ENCODE data around the gene RBM24. TPM values are rescaled to one million over a fixed set of nuclear protein-coding genes. Genes with fewer than 3 reads are reported as not detected.

Gene RBM24
- 9.0 and 32.4 TPM in 2 replicates for total RNA-seq

DNA sequence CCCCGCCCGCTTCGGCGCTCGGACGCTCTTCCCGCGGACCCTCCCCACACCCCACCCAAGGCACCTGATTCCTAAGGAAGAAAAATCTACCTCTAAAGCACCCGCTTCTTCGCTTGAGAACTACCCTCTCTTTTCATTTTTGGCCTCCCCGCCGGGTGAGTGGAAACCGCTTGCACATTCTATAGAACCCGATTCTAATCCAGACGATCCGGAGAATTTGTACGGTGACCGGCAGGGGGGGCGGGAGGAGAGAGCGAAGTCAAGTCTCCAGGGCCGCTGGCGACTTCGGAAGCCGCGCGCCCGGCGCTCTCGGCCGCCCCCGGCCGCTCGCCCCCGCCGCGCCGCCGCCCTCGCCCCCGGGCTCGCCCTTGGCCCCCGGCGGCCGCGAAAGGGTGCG is at the start of gene RBM24:
RBM24 (plus strand) TSS at position 262 of the 397 bp plus-strand sequence. CDS start 221 bp downstream, outside the sequence.
- DNase-seq (ENCODE audit: low read depth) = peak; percentile 73
- TF ChIP-seq, protein P1, sequence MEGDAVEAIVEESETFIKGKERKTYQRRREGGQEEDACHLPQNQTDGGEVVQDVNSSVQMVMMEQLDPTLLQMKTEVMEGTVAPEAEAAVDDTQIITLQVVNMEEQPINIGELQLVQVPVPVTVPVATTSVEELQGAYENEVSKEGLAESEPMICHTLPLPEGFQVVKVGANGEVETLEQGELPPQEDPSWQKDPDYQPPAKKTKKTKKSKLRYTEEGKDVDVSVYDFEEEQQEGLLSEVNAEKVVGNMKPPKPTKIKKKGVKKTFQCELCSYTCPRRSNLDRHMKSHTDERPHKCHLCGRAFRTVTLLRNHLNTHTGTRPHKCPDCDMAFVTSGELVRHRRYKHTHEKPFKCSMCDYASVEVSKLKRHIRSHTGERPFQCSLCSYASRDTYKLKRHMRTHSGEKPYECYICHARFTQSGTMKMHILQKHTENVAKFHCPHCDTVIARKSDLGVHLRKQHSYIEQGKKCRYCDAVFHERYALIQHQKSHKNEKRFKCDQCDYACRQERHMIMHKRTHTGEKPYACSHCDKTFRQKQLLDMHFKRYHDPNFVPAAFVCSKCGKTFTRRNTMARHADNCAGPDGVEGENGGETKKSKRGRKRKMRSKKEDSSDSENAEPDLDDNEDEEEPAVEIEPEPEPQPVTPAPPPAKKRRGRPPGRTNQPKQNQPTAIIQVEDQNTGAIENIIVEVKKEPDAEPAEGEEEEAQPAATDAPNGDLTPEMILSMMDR (IDR thresholded peaks at IDR 0.05; ENCODE audit: insufficient read depth, low read depth, low read length) = peak; percentile 38
- peak within 1 kb of the TSS; percentile 75 for H3K4me3 ChIP-seq (ENCODE audit: low read depth, low read length)

- DNase-seq (ENCODE audit: low read depth) = no peak
- H3K4me3 ChIP-seq (ENCODE audit: low read depth, low read length) = no peak overlapping the region
- TF ChIP-seq, protein P1 (IDR thresholded peaks at IDR 0.05; ENCODE audit: insufficient read depth, low read depth, low read length) = no peak
Measured at GRCh38 chr6:17233531-17233930, 47.6 kb upstream of the RBM24 start.

DNA sequence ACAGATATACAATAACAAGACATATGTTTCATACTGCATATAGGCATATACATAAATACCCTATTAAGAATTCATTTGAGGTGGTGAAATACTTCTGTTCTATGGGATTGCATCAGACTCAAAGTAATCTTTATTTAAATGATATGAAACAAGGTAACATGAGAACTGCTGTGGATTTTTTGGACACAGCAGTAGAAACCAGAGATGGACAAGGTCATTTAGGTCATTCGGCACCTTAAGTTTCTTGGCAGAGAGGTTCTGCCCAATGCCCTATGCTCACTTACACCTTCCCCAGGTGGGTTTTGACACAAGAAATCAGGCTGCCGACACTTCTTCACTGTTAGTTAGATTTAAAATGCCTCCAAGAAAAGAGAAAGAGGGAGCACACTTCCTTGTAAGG is 43.9 kb upstream of the RBM24 start:
- DNase-seq (ENCODE audit: low read depth) = no peak
- TF ChIP-seq, protein P1 (IDR thresholded peaks at IDR 0.05; ENCODE audit: insufficient read depth, low read depth, low read length) = no peak
- H3K4me3 ChIP-seq (ENCODE audit: low read depth, low read length) = no peak overlapping the region

DNA sequence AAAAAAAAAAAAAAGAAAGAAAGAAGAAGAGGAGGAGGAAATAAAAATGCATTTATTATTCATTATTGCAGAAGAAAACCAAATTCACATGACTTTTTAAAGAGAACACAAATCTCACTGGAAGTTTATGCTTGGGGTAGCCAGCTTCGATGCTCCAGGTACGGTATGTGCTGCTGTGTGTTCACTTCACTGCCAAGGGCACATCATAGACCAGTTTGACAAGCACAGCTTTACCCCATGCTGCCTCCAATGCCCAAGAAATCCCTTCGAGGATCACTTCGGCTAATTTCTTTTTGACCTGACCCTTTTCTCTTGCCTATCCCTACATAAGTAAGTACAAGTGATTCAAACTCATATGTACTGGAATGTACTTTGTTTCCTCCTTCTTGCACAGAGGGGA is 41.9 kb upstream of the RBM24 start:
- TF ChIP-seq, protein P1 (IDR thresholded peaks at IDR 0.05; ENCODE audit: insufficient read depth, low read depth, low read length) = no peak
- no peak overlapping the region for H3K4me3 ChIP-seq (ENCODE audit: low read depth, low read length)
- no peak for DNase-seq (ENCODE audit: low read depth)

DNA sequence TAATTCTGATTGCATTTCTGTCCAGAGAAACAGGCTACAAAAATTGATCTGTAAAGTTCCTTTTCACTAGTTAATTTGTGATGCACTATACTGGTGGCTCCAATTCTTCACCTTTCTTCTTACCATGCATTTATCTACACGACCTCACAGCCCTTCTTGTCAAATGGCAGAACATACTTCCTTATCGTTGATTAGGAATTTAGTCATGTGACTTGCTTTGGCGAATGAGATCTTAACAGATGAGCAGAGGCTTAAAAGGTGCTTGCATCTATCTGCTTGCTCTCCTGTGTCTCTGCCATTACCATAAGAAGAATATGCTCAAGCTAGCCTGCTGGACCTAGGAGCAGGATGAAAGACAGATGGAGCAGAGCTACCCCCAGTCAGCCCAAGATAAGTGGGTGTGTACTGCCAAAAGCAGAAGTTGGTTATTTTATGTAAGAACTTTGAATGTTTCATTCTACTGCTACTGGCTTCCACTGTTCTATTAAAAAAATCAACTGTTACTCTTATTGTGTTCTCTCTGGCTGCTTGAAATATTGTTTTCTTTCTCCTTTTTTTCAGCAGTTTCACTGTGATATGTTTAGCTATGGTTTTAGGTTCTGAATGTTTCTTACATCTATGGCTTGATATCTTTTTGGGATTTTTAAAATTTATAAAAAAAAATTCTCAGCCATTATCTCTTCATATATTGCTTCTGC is 40.2 kb upstream of the RBM24 start:
- TF ChIP-seq, protein P1 (IDR thresholded peaks at IDR 0.05; ENCODE audit: insufficient read depth, low read depth, low read length) = no peak
- no peak overlapping the region for H3K4me3 ChIP-seq (ENCODE audit: low read depth, low read length)
- no peak for DNase-seq (ENCODE audit: low read depth)

DNA sequence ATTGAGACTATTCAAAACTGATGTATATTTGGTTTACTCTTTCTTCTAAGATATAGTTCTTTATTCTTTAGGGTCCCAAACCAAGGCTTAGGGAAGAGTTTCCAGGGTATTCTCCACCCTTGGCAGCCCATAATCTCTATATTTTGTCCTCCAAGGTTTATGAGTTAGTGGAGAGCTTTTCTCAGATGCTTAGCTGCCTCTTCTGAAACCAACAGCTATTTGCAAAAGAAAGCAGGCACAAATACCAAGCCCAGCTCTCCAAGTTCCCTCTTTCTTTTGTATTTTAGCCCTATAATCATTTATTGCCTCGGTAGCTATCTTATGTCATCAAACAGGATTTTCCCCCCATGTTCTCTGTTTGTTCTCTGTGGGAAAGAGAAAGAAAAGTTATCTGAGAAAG is 39.1 kb upstream of the RBM24 start:
- TF ChIP-seq, protein P1 (IDR thresholded peaks at IDR 0.05; ENCODE audit: insufficient read depth, low read depth, low read length) = no peak
- no peak overlapping the region for H3K4me3 ChIP-seq (ENCODE audit: low read depth, low read length)
- no peak for DNase-seq (ENCODE audit: low read depth)

GRCh38 chr6:17250237-17250636 is 30.9 kb upstream of the RBM24 start:
- TF ChIP-seq, protein P1 (IDR thresholded peaks at IDR 0.05; ENCODE audit: insufficient read depth, low read depth, low read length) = no peak

More at GRCh38 chr6:17250237-17250636, 30.9 kb upstream of the RBM24 start:
- DNase-seq (ENCODE audit: low read depth) = no peak
- H3K4me3 ChIP-seq (ENCODE audit: low read depth, low read length) = no peak overlapping the region
